ENCODE measurements around the gene ING5.
A peak's percentile ranks its signal among the peaks of the same experiment; 100 is the strongest.

The ING5 gene

DNA sequence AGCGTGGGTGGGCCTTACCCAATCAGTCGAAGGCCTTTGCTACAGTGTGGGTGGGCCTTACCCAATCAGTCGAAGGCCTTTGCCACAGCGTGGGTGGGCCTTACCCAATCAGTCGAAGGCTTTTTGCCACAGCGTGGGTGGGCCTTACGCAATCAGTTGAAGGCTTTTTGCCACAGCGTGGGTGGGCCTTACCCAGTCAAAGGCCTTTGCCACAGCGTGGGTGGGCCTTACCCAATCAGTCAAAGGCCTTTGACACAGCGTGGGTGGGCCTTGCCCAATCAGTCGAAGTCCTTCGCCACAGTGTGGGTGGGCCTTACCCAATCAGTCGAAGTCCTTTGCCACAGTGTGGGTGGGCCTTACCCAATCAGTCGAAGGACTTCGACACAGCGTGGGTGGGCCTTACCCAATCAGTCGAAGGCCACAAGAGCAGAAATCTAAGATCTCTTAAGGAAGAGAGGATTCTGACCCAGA, 58.5 kb downstream of the ING5 start:
- DNase-seq (ENCODE audit: low read depth): no peak

DNA sequence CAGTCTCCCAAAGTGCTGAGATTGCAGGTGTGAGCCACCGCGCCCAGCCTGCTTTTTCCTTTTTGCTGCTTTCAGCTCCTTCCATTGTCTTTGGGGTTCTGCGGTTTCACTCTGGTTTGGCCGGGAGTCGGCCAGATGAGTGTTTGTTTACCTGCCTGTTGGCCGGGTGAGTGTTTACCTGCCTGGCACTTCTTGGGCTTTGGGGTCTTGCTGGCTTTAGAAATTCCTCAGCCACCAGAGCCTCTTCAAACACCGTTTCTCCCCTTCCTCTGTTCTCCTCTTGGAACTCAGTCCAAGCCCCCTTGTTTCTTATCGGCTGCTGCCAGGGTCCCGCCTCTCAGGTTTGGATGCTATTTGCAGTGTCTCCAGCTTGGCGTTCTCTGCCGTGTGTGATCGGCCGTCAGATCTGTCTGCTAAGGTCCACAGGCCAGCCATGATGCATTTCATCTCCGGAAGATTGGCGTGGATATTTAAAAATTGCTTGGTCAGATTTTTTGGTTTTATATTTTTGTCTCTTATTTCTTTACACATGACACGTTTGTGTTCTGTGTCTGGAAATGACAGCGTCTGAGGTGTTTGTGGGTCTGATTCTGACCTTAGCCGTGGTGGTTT, 60.6 kb downstream of the ING5 start:
- no peak for DNase-seq (ENCODE audit: low read depth)

DNA sequence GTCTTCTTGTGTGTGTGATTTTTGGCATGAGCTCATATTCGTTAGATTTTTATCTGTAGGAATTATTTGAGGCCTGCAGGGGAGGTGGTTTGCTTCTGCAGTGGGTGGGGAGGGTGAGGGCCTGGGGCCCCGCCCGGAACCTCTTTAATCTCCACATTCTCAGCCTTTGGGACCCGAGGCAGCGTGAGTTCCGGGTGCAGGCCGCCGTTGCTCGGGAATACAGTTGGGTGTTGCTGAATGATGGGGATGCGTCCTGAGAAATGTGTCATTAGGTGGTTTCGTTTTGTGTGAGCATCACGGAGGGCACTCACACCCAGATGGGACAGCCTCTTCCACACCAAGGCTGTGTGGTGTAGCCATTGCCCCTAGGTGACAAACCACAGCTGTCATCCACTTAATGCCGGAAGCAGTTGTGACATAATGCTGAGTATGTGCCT, 61.1 kb downstream of the ING5 start:
- no peak for DNase-seq (ENCODE audit: low read depth)

DNA sequence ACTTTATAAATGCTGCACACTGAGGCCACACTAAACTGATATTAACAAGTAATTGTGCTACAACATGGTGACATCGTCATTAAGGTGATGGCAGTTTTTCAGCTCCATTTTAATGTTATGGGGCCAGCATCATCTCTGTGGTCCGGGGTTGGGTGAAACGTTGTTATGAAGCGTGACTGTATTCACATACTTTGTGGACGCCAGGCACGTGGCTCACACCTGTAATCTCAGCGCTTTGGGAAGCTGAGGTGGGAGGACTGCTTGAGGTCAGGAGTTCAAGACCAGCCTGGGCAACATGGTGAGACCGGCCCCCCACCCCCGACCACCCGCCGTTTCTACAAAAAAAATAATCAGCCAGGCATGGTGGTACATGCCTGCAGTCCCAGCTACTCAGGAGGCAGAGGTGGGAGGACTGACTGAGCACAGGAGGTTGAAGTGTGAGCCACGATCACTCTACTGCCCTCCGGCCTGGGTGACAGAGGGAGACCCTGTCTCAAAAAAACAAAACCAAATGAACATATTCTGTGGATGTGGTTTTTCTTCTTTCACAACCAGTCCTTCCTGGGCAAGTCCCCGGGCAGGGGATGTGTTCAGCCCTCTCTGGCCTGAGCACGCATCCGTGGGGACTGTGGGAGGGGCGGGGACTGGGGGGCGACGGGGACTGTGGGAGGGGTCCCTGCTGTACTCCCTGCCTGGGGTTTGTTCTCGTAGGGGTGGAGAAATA, 61.9 kb downstream of the ING5 start:
- DNase-seq (ENCODE audit: low read depth): no peak

DNA sequence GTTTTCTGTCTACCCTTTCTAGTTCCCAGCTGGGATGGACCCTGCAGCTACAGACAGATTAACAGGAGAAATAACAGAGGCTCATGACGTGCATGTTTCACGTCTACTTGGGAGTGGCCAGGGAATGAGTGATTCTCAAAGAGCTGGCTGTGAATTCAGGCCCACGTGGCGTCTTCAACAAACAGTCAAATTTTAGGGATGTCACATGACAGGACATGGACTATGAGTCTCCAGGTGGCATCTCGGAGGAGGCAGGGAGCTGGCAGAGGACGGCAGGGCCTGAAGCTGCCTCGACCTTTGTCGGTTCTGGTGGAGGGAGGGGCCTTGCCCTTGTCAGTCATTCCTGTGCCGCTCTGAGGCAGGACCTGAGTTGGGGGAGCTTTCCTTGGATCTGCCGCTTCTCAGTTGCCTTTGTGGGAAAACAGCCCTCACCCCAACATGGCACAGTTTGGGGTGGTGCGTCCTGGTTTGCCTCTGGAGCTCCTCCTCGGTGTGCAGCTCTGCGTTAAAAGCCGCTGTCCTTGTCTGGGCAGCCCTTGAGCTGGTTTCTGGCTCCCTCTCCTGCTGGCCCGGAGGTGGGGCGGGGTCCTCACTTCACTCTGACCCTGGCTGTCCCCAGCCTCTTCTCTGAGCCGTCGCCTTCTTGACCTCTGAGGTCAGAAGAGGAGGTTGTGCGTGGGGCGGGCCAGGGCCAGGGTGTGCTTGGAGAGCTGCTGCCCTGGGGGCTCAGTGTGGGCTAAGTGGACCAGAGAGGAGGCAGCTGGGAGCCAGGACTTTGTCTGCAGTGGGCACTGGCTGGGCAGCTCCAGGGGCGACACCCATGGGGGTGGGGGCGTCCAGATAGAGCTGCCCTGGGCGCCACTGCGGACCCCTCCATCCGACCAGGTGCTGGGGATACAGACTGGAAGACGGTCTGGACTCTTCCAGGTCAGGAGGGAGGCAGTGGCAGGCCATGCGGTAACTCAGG, 62.7 kb downstream of the ING5 start:
- DNase-seq (ENCODE audit: low read depth): no peak

DNA sequence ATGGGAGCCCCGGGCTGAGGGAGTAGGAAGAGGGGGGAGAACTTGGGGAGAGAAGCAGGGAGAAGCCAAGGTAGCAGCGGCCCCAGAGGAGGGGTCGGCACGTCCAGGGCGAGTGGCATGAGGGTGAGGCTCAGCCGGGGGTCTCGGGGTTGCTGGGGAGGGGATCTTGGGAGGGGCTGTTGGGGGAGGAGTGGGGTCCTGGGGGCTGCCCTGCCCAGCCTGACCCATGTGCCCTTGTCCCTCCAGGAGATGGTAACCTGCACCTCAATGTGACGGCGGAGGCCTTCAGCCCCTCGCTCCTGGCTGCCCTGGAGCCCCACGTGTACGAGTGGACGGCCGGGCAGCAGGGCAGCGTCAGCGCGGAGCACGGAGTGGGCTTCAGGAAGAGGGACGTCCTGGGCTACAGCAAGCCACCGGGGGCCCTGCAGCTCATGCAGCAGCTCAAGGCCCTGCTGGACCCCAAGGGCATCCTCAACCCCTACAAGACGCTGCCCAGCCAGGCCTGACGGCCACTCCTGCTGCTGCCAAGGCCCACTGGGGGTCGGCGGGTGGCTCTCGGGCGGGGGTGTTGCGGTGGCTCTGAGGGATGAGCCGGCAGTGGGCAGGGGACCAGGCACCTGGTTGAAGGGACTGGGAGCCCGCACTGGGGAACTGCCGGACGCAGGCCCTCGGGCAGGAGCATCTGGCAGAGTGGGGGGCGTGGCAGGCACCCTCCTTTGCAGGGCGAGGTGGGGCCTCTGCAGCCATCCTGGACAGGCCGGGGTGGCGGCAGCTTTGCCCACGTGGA, 65.8 kb downstream of the ING5 start:
- no peak for DNase-seq (ENCODE audit: low read depth)

DNA sequence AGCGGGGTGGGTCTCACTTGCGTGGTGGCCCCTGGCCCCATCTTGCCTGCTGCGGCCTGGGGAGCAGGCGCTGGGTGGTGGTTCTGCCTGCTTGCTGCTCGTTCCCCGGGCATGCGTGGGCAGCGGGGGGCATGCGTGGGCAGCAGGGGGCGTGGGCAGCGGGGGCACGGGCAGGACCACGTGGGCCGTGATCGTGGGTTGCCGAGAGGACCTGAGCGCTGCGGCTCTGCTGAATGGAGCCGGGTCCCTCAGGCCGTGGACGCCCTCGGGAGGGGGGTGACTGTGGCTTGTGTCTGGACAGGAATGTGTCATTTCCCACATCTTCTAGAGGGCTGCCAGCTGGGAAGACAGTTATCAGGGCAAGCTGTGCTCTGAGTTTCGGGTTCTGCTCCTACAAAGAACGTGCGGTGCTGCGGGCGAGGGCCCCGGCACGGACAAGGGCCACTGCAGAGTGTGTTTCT, 66.4 kb downstream of the ING5 start:
- no peak for DNase-seq (ENCODE audit: low read depth)

DNA sequence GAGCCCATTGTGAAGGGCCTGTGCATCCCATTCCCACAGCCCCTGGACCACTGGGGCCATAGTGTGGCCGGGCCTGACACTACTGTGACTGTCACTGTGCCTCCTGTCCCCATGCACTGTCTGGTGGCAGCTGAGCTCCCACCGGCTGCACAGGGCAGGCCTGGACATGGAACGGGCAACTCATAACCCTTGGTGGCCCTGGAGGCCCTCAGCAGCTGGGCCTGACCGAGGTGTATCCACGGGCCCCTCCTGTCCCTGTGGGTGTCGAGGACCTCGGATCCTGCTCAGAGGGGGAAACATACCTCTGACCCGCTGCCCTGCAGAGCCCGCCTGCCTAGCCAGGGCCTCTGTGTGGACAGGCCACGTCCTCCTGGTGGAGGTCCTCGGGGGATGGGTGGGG, 67.0 kb downstream of the ING5 start:
- DNase-seq (ENCODE audit: low read depth): no peak

DNA sequence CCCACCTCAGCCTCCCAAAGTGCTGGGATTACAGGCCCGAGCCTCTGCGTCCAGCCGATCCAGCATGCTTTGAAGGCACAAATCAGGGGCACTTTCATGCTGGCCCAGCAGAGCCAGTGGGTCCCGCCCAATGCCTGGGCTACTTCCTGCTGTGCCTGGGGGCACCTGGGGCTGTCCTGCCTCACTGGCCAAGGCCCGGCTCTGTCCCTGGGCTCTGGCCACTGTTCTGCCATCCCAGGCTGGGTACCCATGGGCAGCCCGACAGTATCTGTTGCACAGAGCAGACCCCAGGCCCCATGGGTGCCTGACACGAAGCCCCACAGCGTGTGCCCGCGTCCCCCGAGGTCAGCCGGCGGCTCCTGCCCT, 68.0 kb downstream of the ING5 start:
- DNase-seq (ENCODE audit: low read depth): no peak

DNA sequence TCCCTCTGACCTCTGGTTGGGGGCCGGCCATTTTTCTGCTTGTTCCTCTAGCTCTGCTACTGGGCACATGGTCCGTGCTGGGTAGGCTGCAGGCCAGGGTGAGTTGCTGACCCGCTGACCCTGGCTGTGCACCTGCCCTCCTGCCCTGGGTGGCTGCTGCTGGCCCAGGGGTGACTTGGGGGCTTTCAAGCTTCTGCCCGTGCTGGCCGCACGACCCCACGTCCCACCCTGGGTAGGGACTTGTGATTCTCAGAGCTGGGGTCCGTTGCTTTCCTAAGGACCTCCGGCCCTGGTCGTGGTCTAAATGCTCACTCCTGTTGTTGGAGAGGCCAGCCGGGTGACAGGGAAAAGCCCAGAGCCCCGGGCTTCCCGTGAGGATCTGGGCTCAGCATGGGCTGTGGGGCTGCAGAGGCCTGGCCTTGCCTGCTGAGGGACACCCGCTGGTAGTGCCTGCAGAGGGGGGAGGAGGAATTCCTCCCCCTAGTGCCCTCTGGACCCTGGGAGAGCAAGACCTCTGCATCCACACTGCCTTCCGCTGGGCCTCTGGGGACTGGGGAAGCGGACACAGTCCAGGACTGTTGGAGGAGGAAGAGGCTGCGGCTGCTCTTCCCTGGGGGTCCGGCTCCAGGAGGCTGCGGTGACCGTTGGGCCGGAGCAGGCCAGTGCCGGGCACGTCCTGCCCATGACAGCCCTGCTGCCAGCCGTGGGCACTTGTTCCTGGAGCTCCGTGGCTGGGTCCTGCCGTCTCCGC, 68.5 kb downstream of the ING5 start:
- no peak for DNase-seq (ENCODE audit: low read depth)

DNA sequence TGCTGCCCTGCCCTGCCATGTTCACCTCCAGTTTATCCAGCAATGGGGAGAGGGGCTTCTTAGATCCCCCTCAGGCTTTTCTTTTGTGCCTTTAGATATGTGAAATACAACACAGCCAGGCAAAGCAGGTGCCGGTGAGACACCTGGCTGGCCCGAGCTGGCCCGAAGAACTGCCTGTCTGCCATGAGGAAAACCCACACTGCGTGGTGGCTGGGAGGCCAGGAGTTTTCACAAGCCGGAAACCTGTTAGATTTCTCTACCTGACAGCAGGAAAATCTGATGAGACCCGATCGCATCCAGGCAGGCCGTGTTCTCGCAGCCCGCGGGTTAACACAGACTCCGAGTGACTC, 69.1 kb downstream of the ING5 start:
- DNase-seq (ENCODE audit: low read depth): no peak

DNA sequence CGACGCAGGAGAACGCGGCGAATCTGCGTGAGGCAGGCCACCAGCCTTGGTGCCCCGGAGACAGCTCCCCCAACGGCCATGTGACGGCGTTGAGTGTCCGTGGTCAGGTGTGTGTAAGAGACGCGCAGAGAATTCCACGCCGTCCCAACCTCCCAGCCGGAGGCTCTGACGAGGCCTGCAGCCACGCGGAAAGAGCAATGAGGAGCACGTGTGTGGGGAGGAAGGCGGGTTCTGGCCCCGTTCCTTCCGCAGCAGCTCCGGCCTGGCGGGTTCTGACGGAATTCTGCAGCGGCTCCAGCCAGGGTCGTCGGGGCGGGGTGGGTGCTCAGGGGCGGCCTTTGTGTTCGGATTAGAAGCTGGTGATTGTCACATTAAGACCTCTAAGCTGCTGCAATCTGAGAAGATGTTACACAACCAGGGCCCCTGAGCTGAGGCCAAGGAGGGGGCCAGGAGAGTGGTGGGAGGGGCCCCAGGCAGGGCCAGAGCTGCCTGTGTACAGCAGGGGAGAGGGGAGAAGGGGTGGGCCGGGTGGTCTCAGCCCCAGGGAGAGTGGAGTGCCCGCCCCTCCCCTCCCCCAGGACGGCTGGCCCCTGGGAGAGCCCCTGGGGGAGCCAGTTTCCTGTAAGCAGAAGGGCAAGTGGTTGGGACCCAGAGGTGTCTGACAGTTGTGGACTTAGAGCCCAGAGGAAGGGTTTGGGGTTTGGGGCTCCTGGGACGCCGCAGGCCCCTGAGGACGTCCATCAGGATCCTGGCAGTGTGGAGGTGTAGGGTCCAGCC, 69.6 kb downstream of the ING5 start:
- DNase-seq (ENCODE audit: low read depth): no peak

DNA sequence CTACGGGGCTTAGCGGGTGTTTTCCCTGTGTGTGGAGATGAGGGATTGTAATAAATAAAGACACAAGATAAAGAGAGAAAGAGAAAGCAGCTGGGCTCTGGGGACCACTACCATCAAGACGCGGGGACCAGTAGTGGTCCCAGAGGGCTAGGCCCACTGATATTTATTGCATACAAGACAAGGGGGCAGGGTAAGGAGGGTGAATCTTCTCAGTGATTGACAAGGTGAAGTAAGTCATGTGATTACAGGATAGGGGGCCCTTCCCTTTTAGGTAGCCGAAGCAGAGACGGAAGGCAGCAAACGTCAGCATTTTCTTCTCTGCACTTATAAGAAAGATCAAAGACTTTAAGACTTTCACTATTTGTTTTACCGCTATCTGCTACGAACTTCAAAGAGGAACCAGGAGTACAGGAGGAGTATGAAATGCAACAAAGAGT, 70.2 kb downstream of the ING5 start:
- DNase-seq (ENCODE audit: low read depth): no peak

DNA sequence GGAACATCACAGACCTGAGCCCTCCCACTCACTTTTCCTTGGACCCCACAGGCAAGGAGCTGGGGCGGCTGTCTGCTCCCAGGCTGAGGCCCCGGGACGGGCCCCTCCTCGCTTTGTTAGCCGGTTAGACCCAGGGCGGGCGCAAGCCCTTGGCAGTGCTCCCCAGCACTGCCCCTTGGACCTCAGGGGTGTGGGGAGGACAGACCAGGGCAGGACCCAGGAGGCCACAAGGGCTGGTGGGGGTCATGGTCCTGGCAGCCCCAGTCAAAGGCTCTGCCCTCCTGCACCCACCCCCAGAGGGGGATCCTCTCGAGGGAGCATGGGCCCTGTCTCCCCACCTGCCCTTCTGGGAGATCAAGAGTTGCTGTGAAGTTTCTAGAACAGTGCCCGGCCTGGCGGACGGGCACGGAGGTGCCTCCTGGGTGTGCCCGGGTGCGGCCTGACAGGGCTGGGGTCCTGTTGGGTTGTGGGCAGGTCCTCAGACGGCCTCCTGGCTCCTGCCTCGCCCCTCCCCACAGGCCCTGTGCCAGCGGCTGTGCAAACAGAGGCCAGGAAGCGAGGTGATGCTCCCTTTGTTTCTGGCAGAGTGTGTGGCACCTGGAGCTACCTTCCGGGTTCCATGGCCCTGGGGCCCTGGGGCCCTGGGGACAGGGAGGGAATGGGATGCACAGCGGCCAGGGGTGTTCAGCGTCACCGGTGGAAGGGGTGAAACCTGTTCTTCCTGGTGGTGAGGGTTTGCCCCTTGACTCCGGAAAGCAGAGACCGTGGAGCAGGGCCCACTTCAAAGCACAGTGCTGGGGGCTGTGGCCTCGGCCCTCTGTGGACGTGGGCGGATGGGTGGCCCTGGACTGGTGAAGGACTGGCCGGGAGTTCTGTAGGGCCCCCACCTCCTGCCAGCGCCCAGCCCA, 71.9 kb downstream of the ING5 start:
- DNase-seq (ENCODE audit: low read depth): no peak

DNA sequence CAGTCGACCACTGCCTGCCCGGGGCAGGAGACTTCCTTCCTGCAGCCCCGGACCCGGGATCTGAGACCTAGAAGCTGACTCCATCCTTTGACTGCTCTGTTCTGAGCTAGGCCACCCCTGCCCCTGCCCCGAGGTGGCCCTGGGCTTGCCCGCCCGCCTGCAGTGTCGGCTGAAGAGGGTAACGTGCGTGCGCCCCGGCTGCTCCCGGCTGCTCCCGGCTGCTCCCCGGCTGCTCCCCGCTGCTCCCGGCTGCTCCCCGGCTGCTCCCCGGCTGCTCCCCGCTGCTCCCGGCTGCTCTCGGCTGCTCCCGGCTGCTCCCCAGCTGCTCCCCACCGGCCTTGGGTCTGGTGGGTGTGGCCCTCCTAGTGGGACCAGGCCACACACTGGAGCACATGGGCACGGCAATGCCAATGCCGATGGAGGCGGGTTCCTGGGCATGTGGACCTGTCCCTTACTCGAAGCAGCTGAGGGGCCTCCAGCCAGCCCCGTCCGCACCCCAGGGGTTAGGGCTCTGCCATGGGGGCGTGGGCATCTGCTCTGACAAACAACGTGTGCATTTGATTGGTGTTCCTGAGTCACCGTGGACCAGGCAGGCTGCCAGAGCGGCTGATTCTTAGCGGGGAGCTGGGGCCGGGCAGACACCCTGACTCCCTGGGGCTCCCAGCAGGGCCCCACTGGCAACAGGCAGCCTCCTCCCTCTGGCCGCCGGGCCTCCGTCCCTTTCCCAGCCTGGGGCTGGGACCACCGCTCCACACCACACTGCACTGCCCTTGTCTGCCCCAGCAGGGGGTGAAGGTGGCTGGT, 72.8 kb downstream of the ING5 start:
- DNase-seq (ENCODE audit: low read depth): peak; percentile 68

DNA sequence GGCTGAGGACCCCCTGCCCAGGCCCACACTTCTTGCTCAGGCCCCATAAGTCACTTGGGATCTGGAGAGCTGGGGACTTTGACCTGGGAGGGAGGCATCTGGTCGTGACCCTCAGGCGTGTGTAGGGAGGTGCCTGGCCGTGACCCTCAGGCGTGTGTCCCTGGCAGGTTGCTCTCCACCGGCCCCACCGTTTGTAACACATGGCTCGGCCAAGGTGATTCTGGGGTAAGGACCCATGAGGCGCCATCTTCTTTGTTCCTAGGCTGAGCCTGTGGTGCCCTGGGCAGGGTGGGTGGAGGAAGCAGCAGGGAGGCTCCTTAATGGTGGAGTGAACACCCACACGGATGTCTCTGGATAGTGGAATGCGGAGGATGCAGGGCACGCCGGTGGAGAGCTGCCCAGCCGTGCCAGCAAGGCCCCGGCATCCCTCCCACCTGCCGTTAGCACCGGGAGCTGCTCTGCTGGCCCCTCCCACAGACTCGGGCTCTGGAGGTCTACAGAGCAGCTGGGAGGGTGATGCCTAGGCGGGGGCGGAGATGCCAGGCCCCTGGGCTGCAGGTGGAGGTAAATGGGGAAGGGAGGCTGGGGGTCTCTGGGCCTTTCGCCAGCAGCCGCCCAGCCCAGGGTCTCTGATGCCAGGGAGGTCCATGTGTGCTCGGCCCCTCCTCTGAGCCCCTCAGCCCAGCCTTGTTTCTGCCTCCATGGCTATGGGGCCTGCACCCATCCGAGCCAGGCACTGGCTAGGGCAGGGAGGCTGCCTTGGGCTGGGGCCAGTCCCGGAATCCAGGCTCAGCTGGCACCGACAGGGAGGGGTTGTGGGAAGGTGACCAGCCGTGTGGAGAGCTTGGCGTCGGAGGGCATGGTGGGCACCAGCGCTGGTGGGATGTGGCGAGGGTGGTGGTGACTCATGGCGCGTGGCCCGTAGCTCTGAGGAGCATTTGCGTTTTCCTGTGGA, 73.7 kb downstream of the ING5 start:
- DNase-seq (ENCODE audit: low read depth): no peak

Data from HS-5 (cell line).